ENCODE measurements around the gene CPLANE1.

DNA sequence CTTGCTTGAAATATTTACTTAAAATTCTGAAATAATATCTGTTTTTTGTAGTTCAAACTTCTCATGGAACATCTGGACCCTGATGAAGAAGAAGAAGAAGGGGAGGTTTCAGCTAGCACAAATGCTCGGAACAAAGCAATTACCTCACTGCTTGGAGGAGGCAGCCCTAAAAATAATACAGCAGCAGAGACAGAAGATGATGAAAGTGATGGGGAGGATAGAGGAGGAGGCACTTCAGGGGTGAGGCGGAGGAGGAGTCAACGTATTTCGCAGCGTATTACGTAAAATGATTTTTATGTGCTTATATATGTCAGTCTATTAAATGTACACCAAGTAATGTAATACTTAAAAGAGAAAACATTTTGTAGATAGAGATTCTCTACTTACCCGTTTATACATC, 185.4 kb downstream of the CPLANE1 start:
- no peak for TF ChIP-seq EZH2 (IDR thresholded peaks at IDR 0.05; ENCODE audit: low read length)
- TF ChIP-seq, protein P1, sequence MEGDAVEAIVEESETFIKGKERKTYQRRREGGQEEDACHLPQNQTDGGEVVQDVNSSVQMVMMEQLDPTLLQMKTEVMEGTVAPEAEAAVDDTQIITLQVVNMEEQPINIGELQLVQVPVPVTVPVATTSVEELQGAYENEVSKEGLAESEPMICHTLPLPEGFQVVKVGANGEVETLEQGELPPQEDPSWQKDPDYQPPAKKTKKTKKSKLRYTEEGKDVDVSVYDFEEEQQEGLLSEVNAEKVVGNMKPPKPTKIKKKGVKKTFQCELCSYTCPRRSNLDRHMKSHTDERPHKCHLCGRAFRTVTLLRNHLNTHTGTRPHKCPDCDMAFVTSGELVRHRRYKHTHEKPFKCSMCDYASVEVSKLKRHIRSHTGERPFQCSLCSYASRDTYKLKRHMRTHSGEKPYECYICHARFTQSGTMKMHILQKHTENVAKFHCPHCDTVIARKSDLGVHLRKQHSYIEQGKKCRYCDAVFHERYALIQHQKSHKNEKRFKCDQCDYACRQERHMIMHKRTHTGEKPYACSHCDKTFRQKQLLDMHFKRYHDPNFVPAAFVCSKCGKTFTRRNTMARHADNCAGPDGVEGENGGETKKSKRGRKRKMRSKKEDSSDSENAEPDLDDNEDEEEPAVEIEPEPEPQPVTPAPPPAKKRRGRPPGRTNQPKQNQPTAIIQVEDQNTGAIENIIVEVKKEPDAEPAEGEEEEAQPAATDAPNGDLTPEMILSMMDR (optimal IDR thresholded peaks at IDR 0.05 in 1 of 3, IDR thresholded peaks at IDR 0.05 in 1 of 3, conservative IDR thresholded peaks at IDR 0.05 in 1 of 3; ENCODE audit: extremely low read depth in 1 of 3, insufficient read depth in 2 of 3, low read length in 3 of 3), result no peak
